Renal pelvis (tissue), 4 donors: ENCODE data around the gene NUDT4. TPM values are rescaled to one million over a fixed set of nuclear protein-coding genes. Genes with fewer than 3 reads are reported as not detected.
"Not testable (repeated sequence)": the region's sequence is repeated elsewhere in the genome, so short reads cannot be mapped to it uniquely, and the experiment has no call there.

Experiments used
- DNase-seq: peaks from one replicate; pipeline ENCODE4 v3.0.0-alpha.2; 2013
- polyA plus RNA-seq, 3 donors: library from polyadenylated mRNA; unstranded; fragments of 120-200 nt; gene quantifications; one replicate each; pipeline ENCODE4 v1.2.1, GENCODE V29; 2013; ENCODE audit not compliant: insufficient read length in 3 of 3

The NUDT4 gene
- polyA plus RNA-seq, 3 donors: 103 to 112 (median 107) TPM

DNA sequence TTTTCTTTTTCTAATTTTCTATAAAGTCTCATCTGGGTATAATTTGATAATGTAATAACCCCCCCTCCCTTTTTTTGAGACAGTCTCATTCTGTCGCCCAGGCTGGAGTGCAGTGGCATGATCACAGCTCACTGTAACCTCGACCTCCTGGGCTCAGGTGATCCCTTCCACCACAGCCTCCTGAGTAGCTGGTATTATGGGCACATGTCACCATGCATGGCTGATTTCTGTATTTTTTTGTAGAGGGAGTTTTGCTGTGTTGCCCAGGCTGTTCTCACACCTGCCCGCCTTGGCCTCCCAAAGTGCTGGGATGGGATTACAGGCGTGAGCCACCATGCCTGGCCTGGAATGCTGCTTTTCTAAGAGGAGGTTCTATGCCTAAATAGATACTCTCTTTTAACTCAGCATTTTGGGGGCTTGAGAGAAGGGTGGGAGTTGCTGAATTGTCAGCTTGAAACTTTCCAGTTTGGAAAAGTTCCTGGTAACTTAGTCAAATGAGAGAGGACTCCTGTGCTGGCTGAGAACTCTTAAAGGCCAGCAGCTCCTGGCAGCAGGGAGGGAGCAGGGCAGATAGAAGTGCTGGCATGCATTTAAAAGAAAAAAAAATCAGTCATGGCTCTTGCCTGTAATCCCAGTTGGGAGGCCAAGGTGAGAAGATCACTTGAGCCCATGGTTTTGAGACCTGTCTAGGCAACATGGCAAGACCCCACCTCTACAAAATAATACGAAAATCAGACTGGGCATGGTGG lies 13.0 kb downstream of the NUDT4 start:
- no peak for DNase-seq

DNA sequence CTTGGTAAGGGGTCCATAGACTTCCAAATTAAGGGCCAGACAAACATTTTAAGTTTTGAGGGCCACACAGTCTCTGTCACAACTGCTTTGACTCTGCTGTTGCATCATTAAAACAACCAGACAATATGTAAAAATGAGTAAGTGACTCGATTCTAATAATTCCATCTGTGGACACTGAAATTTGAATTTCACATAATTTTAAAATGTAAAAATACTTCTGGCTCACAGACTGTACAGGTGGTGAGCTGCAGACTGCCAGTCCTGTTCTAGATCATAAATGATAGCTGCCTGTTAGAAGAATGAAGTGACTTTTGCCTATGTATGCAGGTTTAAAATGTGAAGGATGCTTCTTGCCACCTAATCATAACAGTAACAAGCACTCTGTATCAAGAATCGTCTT lies 15.7 kb downstream of the NUDT4 start:
- no peak for DNase-seq

DNA sequence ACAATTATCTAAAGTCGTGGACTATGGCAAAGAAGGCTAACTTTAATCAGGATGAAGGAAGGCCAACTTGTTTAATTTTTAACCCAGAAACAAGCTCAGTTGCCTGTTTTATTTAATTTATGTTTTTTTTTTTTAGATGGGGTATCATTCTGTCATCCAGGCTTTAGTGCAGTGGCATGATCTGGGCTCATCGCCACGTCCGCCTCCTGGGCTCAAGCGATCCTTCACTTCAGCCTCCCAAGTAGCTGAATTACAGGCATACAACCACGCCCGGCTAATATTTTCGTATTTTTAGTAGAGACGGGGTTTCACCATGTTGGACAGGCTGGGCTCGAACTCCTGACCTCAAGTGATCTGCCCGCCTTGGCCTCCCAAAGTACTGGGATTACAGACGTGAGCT lies 19.7 kb downstream of the NUDT4 start:
- DNase-seq: no peak

DNA sequence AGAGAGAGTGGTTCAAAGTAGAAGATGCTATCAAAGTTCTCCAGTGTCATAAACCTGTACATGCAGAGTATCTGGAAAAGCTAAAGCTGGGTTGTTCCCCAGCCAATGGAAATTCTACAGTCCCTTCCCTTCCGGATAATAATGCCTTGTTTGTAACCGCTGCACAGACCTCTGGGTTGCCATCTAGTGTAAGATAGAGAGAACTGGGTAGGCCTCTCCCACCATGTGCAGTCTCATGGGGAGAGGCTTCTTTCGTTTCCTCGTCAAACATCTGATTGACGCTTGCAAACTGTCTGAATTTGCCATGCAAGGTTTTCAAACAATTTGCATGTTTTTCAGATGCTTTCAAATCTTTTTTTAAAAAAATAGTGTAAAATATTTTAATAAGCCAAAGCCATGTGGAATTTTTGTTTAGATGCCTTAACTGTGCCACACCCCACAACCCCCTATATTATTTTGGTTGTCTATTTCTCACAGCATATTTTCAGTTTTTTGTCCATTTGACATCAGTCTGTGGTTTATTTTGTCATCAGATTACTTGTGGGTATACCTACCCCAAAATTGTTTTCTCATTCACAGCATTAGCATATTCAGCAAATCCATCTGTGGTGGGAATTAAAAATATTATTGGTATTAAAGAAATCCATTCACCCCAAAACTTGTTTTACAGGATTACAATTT lies 21.6 kb downstream of the NUDT4 start:
- not testable (repeated sequence) for DNase-seq

- no peak for DNase-seq
Observed at GRCh38 chr12:93402333-93403311, 24.9 kb downstream of the NUDT4 start.

GRCh38 chr12:93403988-93404803 lies 26.5 kb downstream of the NUDT4 start:
- DNase-seq: no peak

DNA sequence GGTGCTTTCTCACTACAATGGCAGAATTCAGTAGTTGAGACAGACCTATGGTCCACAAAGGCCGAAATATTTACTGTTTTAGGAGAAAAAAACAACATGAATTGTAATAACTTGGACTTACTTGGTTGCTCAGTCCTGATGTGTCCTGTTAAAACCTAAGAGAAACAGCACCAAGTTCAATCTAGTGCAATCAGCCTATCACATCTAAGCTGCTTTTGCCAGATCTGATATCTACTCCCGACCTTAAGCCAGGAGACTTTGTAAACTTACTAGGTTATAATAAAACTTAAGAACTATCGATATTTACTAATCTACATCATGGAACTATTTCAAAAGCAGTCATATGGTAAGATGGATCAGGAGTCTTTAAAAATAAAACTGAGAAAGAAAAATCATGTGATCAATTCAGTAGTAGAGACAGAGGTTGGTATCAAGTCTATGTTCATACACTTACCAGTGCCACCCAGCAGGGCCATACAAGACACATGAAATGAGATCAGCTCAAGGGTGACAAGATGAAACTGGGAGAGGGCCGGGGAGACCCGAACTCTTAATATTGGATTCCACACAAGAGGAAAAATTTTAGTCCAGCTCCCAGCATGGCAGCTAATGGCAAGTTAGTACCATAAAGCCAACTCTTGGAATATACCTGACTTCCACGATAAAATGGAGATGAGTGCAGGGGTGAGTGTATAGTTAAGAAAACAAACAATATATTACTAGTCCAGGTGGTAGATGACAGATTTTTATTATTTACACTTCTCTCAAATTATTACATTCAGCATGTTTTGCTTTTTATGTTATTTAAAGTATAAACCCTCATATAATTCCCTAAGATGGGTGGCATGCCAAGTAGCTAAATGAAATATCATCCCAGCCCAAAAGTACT lies 27.5 kb downstream of the NUDT4 start:
- no peak for DNase-seq

GRCh38 chr12:93407054-93407962 lies 29.6 kb downstream of the NUDT4 start:
- DNase-seq: no peak

GRCh38 chr12:93407963-93408283 lies 30.2 kb downstream of the NUDT4 start:
- no peak for DNase-seq

- DNase-seq: no peak
Observed at GRCh38 chr12:93408813-93409212, 31.1 kb downstream of the NUDT4 start.

DNA sequence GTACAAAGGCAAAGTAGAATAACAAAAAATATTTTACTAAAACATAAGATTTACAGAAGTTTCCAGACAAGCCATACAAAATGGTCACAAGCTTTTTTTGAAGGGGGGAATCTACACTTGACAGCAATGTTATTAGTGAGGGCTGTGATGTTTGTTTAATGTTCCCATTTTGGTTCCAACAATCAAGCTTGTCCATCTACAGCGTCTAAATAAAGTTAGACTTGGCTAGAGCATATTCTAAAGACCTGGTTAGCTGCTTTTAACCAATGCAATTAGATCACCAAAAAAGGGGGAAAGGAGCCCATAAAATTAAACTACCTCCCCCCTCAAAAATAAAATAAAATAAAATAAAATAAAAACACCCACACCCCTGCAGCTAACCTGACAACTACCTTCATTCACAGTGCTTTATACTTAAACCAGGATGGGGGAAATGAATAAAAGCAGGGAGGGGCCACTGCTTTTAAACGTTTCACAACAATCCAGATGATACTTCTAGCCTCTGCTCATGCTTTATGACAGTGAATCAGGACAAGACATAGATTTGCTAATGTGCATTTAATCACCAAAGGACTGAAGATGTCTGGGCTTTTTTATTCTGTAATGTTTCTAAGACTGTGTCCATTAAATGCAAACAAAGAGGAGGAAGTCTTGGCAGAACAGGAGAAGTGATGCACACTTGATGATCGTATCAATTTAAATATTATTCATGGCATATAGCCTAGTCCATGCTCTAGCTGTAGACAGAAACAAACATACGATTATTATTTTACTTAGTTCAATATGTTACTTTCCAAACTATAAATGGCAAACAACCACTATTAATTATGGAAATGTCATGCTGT lies 31.8 kb downstream of the NUDT4 start:
- not testable (repeated sequence) for DNase-seq

DNA sequence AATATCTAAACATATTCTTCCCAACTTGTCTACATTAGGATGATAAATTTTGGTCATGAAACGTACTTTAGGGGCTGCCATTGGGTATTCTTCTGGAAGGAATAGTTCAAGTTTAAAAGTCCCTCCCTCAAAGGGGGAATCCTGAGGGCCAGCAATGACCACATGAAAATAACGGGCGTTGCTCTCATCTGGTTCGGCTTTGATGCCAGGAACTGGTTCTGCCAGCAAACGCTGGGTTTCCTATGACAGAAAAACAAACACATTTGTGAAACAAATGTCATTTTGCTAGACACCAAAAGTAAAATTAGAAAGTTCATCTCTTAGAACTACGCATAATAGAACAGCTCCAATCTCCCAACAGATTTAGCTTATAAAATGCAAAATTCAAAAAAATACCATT lies 33.3 kb downstream of the NUDT4 start:
- not testable (repeated sequence) for DNase-seq

GRCh38 chr12:93412396-93412795 lies 34.7 kb downstream of the NUDT4 start:
- DNase-seq: not testable (repeated sequence)

- no peak for DNase-seq
Observed at GRCh38 chr12:93413064-93413463, 35.3 kb downstream of the NUDT4 start.

- DNase-seq: no peak
Observed at GRCh38 chr12:93415723-93416464, 38.2 kb downstream of the NUDT4 start.

DNA sequence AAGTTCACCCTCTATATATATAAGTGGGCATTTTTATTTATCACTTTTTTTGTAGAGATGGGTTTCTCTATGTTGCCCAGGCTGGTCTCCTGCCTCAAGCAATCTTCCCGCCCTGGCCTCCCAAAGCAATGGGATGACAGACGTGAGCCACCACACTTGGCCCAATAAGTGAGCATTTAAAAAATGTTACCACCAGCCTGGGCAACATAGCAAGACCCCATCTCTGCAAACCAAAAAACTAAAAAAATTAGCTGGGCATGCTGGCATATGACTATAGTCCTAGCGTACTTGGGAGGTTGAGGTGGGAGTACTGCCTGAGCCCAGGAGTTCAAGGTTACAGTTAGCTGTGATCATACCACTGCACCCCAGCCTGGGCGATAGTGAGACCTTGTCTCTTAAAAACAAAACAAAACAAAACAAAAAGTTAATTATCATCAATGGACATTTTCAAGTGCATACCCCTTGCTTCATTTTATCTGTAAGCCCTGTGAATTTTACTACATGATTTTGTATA lies 40.3 kb downstream of the NUDT4 start:
- no peak for DNase-seq

GRCh38 chr12:93419388-93420034 lies 41.8 kb downstream of the NUDT4 start:
- peak; percentile 47 for DNase-seq
